A549 (cell line): Measurements from ENCODE around the gene NUDT5.

ENCODE experiments used
- EP300 ChIP-seq, 2 experiments: fragments of >200 bp; sonication (Bioruptor Twin); formaldehyde crosslinking; IDR thresholded peaks; 2 replicates in 1 of 2; 3 replicates in 1 of 2; pipeline ENCODE4 v1.6.1; 2016 to 2017
- MYC ChIP-seq: IDR thresholded peaks from 2 replicates; pipeline ENCODE4 v1.6.1; 2012; ENCODE audit warnings: mild to moderate bottlenecking, inconsistent platforms, low read length, improper control_type of control experiment, borderline replicate concordance

- TF ChIP-seq MYC (no peak), EP300 (IDR thresholded peaks at IDR 0.05) (no peak)
Measured at GRCh38 chr10:12188656-12189055, 7.0 kb downstream of the NUDT5 start.
